SJSA1 (cell line): ENCODE data around the gene SPATA2. TPM values are rescaled to one million over a fixed set of nuclear protein-coding genes. Genes with fewer than 3 reads are reported as not detected.
A peak's percentile ranks its signal among the peaks of the same experiment; 100 is the strongest.

Experiments
- DNase-seq, 2 experiments: peaks; one replicate each; pipeline ENCODE4 v3.0.0-alpha.2; 2015 to 2020; ENCODE audit warnings: low spot score in 2 of 2, low read depth in 1 of 2
- H3K27ac ChIP-seq: fragments of 250-450 bp; sonication (Bioruptor Pico); 2 replicates; pipeline ENCODE4 v1.5.1; 2020; ENCODE audit warnings: mild to moderate bottlenecking, moderate library complexity
- H3K27me3 ChIP-seq: fragments of 250-450 bp; sonication (Bioruptor Pico); replicated peaks from 2 replicates; pipeline ENCODE4 v1.5.1; 2020; ENCODE audit warnings: mild to moderate bottlenecking, moderate library complexity
- H3K36me3 ChIP-seq: fragments of 250-450 bp; sonication (Bioruptor Pico); 2 replicates; pipeline ENCODE4 v1.5.1; 2020; ENCODE audit warnings: mild to moderate bottlenecking
- H3K4me1 ChIP-seq: fragments of 250-450 bp; sonication (Bioruptor Pico); replicated peaks from 2 replicates; pipeline ENCODE4 v1.6.1; 2021; ENCODE audit warnings: mild to moderate bottlenecking
- H3K4me3 ChIP-seq: fragments of 250-450 bp; sonication (Bioruptor Pico); 2 replicates; pipeline ENCODE4 v1.5.1; 2020; ENCODE audit warnings: mild to moderate bottlenecking
- H3K9me3 ChIP-seq: fragments of 250-450 bp; sonication (Bioruptor Pico); replicated peaks from 2 replicates; pipeline ENCODE4 v1.5.1; 2020; ENCODE audit warnings: mild to moderate bottlenecking
- total RNA-seq: library from RNA; depleted of rRNA; stranded (reverse); fragments of >200 nt; shearing (Covaris generic); gene quantifications from 2 replicates; pipeline ENCODE4 v1.2.3, GENCODE V29; 2014

Gene SPATA2
- total RNA-seq, 1 experiment from 2014 or later: 3.5 TPM

DNA sequence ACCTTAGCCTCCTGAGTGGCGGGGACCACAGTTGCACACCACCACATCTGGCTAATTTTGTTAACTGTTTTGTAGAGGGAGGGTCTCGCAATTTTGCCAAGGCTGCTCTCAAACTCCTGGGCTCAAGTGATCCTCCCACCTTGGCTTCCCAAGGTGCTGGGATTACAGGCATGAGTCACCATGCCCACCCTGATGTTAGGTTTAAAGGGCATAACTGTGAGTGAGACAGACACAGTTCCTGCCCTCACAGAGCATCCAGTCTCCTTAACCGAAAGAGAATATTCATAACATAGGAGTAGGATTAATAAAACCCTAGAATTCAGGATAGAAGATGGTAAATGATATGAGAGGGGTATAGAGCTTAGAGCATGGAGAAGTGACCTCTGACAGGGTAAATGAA is 3.1 kb upstream of the SPATA2 start:
- no peak for DNase-seq
- H3K4me3 ChIP-seq: no peak overlapping the region
- H3K27ac ChIP-seq: no peak overlapping the region
- no peaks in the 10 kb centered on the region for H3K9me3 ChIP-seq
- H3K27me3 ChIP-seq: no peaks in the 10 kb centered on the region
- H3K36me3 ChIP-seq: peaks cover 8% of the 10 kb centered on the region
- H3K4me1 ChIP-seq: peaks cover 22% of the 10 kb centered on the region

DNA sequence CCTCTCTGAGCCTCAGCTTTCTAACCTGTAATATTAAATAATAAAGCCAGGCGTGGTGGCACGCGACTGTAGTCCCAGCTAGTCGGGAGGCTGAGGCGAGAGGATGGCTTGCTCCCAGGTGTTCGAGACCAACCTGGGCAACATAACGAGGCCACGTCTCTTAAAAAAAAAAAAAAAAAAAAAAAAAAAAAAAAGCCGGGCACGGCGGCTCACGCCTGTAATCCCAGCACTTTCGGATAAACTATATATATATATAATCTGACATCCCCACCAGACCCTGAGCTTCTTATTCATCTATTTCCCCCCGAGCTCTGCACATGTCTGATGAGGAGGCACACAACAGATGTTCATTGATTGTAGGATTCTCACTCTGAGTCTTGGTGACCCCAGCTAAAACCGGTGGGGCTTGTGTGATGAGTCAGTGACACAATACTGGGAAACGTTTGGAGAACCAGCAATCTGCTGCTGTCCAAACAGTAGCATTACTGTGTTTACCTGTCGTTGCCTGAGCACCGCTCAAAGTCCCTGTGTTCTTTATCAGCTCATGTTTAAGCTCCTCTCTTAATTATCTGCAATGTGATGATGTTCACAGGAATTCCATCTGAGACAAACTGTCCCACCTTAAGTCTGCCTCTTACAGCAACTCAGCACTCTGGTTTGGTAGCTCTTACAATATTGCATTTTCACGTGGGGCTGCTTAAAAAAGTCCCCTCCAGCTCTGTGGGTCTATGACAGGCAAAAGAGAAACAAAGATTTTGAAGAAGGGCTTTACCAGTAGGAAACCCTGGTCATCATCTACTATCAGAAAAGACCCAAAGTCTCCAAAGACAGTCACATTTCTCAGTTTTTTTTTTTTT is 1.0 kb upstream of the SPATA2 start:
- DNase-seq: no peak
- H3K36me3 ChIP-seq: peaks cover 11% of the 10 kb centered on the region
- peak overlapping the region; percentile 100 for H3K27ac ChIP-seq
- no peaks in the 10 kb centered on the region for H3K9me3 ChIP-seq
- H3K4me1 ChIP-seq: peaks cover 22% of the 10 kb centered on the region
- H3K4me3 ChIP-seq: peak overlapping the region; percentile 89
- no peaks in the 10 kb centered on the region for H3K27me3 ChIP-seq

DNA sequence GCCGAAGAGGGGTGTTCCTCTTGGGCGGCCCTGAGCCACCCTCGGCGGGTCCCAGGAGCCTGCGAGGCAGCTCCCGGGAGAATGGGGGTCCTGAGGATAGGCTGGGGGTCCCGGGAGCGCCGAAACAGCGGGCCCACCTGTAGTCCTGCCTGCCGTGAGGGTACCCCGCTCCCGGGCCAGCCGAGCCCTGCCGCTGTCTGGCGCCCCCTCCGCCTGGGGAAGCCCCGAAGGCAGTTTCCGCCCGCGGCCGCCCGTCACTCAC is 280 bp downstream of the SPATA2 start:
- H3K4me1 ChIP-seq: peaks cover 22% of the 10 kb centered on the region
- H3K36me3 ChIP-seq: peaks cover 18% of the 10 kb centered on the region
- H3K27ac ChIP-seq: peak overlapping the region; percentile 100
- H3K9me3 ChIP-seq: no peaks in the 10 kb centered on the region
- H3K27me3 ChIP-seq: no peaks in the 10 kb centered on the region
- H3K4me3 ChIP-seq: peak overlapping the region; percentile 89
- no peak for DNase-seq

DNA sequence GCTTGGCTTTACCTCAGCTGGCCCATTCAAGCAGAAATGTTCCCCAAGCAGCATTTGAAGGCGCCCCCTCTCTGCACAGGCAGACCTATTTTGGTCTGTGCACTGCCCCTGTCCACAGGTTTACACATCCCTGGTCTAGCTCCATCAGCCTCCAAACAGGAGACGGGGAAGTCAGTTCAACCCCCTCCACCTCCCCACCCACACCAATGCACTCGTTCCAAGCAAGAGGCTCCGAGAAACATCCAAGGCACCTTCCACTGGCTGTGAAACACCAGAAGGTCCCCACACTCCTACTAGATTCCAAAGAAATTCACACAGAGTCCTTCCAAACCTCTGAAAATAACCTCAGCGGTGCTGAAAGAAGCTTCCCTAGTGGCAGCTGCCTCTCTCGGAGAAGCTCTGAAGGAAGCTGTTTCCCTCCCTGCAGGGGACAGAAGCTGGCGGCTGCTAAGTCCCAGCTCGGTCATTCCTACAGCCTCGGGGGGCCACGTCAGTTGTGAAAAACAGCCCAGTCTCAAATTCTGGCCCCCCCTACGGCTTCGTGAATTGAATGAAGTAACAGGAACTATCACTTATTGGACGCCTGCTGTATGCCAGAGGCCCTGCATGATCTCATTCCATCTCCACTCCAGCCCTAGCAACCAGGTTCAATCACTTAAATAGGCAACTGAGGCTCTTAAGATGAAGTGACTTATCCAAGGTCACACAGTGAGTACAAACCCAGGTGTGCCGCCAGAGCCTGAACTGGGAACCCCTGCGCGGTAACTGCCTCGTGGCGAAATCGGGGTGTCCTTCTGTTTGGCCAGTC is 815 bp downstream of the SPATA2 start:
- peak in 1 of 2 experiments; percentile 36 for DNase-seq
- peak overlapping the region; percentile 100 for H3K27ac ChIP-seq
- H3K27me3 ChIP-seq: no peaks in the 10 kb centered on the region
- peaks cover 23% of the 10 kb centered on the region for H3K36me3 ChIP-seq
- peak overlapping the region; percentile 89 for H3K4me3 ChIP-seq
- H3K9me3 ChIP-seq: no peaks in the 10 kb centered on the region
- peaks cover 22% of the 10 kb centered on the region for H3K4me1 ChIP-seq

DNA sequence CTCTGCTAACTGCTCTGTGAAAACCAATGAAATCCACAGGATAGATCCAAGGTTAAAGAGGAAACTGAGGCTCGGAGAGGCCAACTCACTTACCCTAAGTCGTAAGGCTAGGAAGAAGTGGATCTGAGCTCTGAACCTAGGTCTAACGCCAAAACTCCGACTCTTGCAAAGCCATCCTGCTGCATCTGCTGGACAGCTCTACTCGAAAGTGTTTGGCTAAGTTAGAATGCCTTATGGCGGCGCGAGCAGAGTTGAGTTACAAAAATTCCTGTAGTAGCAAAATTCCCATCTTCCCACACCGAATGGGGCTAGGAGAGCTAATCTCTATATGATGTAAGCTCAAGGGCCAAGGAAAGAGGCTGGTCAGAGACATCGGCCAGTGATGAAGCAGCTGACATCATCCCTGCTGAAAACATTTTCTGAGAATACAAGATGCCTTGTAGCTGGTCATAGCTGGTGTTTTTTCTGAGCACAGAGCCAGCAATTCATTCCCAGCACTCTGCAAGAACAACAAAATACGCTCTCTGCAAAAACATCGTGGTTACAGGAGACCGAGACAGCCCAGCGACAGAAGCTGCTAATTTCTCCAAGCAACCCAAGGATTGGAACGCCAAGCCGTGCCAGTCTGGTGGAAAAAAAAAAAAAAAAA is 1.8 kb downstream of the SPATA2 start:
- Histone ChIP-seq H3K4me3 (no peak overlapping the region), H3K36me3 (peaks cover 33% of the 10 kb centered on the region), H3K9me3 (no peaks in the 10 kb centered on the region), H3K4me1 (peaks cover 17% of the 10 kb centered on the region), H3K27me3 (no peaks in the 10 kb centered on the region), H3K27ac (no peak overlapping the region)
- DNase-seq: no peak

DNA sequence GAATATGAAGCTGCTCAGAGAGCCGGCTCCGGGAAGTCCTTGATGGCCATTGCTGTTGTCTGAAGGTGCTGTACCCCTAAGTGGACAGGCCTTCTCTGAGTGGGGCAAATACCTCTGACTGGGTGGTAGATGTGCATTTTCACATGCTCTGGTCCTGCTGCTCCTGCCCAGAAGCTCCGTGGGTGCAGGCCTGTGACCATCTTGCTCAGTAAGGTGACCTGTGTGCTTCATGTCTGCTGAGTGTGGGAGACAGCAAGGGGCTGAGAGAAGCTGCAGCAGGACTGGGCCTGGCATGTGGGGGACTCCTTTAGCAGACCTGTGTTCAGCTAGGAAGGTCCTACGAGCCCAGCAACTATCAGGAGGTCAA is 5.0 kb downstream of the SPATA2 start:
- no peak for DNase-seq
- no peaks in the 10 kb centered on the region for H3K27me3 ChIP-seq
- H3K27ac ChIP-seq: no peak overlapping the region
- peaks cover 24% of the 10 kb centered on the region for H3K4me1 ChIP-seq
- no peak overlapping the region for H3K4me3 ChIP-seq
- peaks cover 59% of the 10 kb centered on the region for H3K36me3 ChIP-seq
- H3K9me3 ChIP-seq: no peaks in the 10 kb centered on the region

DNA sequence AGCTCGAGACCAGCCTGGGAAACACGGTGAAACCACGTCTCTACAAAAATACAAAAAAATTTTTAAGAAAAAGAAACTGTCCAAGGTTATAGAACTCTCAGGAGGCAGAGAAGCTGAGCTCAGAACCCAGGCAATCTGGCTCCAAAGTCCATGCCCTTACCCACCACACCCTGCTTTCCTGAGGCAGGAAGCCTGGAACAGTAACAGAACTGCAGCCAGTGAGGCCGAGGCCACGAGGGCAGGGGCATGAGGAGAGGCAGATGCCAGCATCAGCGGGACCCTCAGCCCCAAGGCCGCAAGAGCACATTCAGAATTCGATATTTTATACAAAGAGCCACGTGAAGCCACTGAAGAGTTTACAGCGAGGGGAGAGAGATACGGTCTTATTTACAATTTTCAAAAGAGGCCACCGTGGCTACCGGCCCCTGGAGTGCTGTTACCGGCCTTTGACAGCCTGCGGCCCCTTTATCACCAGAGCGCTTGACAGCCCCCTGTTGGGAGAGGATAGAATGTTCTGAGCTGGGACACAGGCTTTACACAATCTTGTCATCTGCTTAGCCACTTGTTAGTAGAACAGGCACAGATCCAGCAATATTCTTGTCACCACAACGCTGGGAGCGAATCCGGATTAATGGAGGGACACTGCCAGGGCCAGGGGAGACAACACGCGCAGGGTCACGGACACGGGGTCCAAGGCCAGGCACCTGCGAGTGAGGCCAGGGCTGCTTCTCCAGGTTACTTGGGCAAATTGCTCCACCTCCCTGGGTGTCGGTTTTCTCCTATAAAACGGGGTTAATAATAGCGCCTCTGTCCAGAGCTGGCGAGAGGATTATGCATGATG is 5.6 kb downstream of the SPATA2 start:
- H3K27me3 ChIP-seq: no peaks in the 10 kb centered on the region
- H3K27ac ChIP-seq: no peak overlapping the region
- peaks cover 24% of the 10 kb centered on the region for H3K4me1 ChIP-seq
- H3K36me3 ChIP-seq: peaks cover 60% of the 10 kb centered on the region
- no peak for DNase-seq
- H3K4me3 ChIP-seq: no peak overlapping the region
- no peaks in the 10 kb centered on the region for H3K9me3 ChIP-seq

DNA sequence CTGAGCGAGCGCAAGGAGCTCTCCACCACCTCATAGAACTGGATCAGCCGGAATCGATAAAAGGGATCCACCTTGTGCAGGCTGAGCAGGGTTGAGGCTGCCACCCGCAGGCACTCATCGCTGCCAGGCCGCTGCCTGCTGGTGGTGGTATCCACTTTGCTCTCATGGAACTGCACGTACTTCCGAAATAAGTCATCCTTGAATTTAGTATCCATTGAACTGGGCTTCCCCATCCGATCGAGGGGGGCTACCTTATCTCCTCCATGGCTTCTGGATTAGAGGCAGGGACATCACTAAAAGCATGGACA is 7.1 kb downstream of the SPATA2 start:
- Histone ChIP-seq H3K9me3 (no peaks in the 10 kb centered on the region), H3K4me1 (peaks cover 14% of the 10 kb centered on the region), H3K4me3 (no peak overlapping the region), H3K36me3 (peaks cover 72% of the 10 kb centered on the region), H3K27ac (no peak overlapping the region), H3K27me3 (no peaks in the 10 kb centered on the region)
- no peak for DNase-seq

DNA sequence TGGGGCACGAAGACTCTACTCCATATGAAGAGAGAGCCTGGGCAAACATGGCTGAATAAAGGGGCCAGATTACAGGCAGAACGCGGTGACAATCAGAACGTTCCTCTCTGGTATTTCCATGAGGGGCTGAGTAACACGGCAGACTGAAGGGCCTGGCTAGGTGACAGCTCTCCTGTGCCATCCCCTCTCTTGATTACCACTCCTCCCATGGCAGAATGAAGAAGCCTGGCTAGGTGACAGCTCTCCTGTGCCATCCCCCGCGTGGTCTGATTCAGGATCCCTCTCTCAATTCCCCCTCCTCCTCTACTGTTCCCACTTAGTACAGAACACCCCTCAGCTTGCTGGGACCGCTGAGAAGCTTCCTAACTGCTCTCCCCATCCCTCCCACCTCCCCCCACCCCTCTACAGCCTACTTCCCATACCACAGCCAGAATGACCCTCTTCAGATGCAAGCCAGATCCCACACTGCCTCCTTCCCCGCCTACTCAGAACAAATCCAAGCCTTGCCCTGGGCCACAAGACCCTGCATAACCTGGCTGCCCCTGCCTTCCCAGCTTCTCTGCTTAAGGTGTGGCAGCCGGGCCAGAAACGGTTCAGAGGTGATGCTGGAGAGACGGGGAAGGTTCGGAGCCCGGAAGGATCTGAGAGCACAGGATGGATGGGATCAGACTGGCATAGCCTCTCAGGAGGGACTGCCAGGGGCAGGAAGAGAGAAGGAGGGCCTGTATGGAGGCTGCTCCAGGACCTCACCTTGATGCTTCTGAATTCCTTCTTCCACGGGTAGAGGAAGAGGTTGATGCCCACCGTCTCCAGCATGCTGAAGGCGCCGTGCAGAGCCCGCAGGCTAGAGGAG is 7.7 kb downstream of the SPATA2 start:
- H3K27me3 ChIP-seq: no peaks in the 10 kb centered on the region
- no peaks in the 10 kb centered on the region for H3K9me3 ChIP-seq
- peaks cover 14% of the 10 kb centered on the region for H3K4me1 ChIP-seq
- DNase-seq: no peak
- H3K36me3 ChIP-seq: peaks cover 73% of the 10 kb centered on the region
- no peak overlapping the region for H3K4me3 ChIP-seq
- H3K27ac ChIP-seq: no peak overlapping the region

DNA sequence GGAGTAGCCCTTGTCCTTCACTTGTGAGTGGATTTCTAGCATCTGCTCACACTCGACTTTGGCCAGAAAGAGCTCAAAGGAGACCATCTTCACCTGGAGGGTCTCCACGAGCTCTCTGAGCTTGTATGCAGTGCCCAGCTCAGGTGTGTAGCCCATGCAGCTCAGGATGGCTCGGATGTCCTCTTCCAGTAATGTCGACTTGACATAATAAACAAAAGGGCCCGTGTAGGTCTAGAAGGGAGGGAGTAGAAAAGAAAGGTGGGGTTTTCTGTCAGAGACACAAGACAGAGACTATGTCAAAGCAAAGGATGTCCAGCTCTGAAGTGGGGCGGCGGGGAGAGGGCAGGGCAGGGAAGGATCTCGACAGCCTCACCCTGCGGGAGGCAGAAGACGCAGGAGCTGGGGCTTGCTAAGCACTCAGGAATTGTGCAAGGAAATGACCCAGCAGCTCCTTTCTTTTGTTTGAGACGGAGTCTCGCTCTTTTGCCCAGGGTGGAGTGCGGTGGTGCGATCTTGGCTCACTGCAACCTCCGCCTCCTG is 8.6 kb downstream of the SPATA2 start:
- Histone ChIP-seq H3K36me3 (peaks cover 69% of the 10 kb centered on the region), H3K9me3 (no peaks in the 10 kb centered on the region), H3K4me1 (peaks cover 14% of the 10 kb centered on the region), H3K27me3 (no peaks in the 10 kb centered on the region), H3K27ac (peak overlapping the region; percentile 67), H3K4me3 (no peak overlapping the region)
- no peak for DNase-seq

DNA sequence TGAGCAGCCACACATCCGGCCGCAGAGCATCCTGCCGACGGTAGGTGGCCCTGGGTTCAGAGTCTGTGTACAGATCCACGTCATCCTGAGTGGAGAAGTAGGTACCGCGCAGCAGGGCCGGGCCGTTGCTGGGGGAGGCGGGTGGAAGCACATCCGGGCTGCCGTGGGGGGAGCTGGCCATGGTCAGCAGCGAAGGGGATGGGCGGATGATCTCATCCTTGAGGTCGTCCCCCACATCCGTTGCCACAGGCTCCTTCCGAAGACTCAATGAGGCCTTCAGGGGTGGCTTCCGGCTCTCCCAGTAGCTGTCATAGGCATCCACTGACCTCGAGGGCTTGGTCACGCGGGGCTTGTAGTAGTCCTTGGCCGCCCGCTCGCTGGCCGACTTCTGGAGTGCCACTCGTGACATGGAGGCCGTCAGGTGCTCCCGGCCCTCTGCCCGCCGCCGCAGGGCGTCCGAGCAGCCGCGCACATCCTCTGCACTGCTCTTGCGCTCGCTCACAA is 9.2 kb downstream of the SPATA2 start:
- DNase-seq: peak; percentile 26 to 78
- Histone ChIP-seq H3K27ac (peak overlapping the region; percentile 67), H3K27me3 (no peaks in the 10 kb centered on the region), H3K4me3 (no peak overlapping the region), H3K36me3 (peaks cover 69% of the 10 kb centered on the region), H3K9me3 (no peaks in the 10 kb centered on the region), H3K4me1 (peaks cover 14% of the 10 kb centered on the region)

DNA sequence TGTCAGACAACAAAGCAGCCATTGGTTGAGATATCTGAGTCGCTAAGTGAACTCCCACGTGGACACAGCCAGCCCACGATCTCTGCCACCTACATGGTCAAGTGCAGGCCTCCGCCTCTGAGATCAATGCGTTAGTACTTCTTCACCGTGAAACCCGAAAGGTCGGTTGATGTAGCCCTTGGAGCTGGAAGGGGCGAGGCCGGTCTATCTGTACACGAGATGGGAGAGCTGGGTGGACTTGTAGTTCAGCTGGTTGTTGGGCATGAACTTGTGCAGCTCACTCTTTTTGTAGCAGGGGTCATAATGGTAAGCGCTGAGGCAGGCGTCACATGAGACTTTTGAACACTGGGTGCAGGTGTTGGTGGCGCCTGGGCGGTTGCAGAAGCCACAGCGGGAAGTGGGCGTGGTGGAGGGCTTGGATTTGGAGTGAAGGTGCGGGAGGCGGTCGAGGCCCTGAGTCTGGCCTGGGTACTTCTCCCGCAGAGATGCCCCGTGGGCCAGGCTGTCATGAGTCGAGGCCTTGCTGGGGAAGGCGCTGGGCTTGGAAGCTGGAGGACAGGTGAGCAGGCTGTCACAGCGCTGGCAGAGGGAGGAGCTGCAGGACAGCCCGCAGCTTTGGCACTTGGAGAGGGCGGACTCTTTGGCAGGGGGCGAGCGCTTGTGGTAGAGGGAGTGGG is 9.8 kb downstream of the SPATA2 start:
- Histone ChIP-seq H3K27me3 (no peaks in the 10 kb centered on the region), H3K36me3 (peaks cover 67% of the 10 kb centered on the region), H3K4me3 (no peak overlapping the region), H3K4me1 (peaks cover 14% of the 10 kb centered on the region), H3K27ac (no peak overlapping the region), H3K9me3 (no peaks in the 10 kb centered on the region)
- DNase-seq: no peak
